NCI-H2227 (cell line): ENCODE measurements around the gene USP27X.

Experiments used
- DNase-seq: peaks from one replicate; lab custom pipeline; 2025; ENCODE audit not compliant: unreplicated experiment; lab: John Stamatoyannopoulos, UW

The USP27X gene

DNA sequence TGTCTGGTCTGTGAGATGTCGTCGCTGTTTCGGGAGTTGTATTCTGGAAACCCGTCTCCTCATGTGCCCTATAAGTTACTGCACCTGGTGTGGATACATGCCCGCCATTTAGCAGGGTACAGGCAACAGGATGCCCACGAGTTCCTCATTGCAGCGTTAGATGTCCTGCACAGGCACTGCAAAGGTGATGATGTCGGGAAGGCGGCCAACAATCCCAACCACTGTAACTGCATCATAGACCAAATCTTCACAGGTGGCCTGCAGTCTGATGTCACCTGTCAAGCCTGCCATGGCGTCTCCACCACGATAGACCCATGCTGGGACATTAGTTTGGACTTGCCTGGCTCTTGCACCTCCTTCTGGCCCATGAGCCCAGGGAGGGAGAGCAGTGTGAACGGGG, 1.4 kb downstream of the USP27X start:
- DNase-seq: no peak

DNA sequence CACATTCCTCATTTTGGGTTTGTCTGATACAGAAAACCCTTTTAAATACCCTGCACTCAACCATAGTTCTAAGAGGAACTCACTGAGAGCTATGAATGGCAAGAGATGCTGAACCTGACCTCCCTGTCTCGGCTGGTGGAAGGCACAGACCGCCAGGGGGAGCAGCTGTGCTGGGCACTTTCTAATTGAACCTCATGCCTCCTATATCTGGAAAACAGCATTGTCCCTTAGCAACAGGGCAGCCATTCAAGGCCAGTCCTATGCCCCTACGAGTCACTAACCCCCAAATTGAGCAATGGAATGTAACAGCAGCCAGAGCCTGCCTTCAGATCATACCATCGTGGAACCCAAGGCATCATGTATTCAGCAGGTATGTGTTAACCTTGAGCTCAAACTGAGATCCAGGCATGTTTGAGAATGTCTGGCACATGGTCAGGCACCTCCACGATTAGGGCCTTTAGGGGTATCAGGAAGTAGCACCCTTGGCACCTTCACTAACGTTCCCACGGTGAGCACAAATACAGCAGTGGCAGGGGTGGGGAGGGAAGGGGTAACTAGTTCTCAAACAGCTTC, 5.1 kb downstream of the USP27X start:
- peak; percentile 84 for DNase-seq

- no peak for DNase-seq
Measured at GRCh38 chrX:49892542-49892941, 13.3 kb downstream of the USP27X start.

DNA sequence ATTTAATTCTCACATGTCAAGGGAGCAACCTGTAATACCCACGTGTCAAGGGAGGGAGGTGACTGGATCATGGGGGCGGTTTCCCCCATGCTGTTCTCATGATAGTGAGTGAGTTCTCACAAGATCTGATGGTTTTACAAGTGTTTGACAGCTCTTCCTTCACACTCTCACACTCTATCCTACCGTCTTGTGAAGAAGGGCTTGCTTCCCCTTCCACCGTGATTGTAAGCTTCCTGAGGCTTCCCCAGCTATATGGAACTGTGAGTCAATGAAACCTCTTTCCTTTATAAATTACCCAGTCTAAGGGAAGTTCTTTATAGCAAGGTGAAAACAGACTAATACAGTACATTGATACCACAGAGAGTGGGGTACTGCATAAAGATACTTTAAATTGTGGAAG, 17.7 kb downstream of the USP27X start:
- no peak for DNase-seq

DNA sequence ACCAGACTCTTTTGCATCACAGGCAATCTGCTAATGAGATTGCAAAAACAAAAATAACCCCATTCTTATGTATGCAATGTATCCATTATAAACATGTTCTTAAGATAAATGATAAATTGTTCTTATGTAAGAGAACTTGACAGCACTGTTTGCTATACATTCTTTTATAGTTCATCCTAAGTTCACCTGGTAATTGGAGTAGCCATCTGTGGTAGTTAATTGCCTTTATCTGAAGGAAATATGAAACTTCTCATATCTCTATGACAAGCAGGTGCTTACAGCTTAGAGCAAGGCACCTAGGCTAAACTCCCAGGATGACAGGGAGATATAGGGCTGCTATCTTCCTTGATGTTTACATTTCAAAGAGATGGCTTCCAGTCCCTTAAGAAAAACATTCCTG, 21.8 kb downstream of the USP27X start:
- no peak for DNase-seq

DNA sequence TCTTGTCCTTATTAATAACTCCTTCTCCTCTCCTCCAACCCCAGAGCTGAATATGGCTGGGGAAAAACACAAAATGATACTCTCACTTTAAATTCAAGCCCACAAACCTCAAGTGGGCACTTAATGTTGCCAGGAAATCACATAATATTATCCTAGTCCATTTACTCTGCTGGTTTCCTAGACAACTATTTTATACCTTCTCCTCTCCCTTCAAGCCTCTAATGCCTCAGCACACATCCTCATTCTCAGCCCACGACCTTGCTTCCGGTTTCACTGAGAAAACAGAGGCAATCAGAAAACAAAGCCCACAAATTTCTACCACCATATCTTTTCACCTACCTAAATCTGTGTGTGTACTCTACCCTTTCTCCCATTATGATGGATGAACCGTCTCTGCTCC, 31.1 kb downstream of the USP27X start:
- peak; percentile 84 for DNase-seq

DNA sequence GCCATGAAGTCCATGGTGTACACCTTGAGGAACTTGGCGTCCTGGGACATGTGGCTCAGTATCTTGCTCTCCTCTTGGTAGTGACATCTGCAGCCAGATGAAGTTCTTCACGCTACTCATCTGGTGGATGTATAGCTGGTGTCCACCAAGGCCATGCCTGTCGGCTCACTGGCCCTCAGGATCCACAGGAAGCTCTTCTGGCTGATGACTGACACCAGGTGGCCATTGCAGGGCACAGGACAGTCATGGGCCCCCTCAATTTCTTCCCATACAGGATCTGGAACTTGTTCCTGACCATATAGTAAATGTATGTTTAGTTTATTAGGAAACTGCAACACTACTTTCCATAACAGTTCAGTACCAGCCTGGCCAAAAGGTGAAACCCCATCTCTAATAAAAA, 32.8 kb downstream of the USP27X start:
- no peak for DNase-seq

GRCh38 chrX:49912861-49913260, 33.6 kb downstream of the USP27X start:
- no peak for DNase-seq

DNA sequence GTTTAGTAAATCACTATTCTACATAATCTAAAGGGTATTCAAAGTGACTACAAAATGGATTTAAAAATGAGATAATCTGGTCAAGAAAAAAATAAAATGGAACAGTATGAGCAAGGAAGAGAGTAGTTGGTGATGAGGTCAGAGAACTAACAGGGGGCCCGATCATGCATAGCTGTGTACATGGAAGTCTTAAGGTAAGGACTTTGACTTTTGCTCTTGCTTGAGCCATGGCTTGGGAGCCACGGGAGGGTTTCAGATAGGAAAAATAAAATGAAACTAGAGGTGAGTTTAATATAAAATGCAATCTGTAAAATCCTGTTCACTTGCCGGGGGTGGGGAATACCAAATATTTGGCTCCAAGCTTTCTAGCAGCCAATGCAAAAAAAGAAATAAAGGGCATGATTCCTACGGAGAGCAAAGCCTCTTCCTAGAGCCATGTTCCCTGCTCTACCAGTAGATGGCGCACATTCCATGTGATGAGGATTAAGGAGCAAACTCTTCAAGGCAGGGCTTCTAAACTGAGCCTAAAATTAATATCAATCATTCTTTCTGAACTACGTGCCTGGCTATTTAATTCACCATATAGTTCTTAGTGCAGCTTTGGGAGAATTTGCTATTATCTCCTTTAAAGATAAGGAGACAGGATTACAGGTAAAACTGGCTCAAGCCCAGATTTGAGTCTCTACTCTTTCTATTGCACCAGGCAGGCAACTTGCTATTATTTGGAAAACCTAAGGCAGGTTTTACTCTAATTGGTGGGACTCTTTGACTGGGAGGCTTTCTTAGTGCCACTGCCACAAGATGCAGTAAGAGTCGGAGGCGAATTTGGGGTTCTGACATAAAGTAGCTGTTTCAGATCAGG, 36.3 kb downstream of the USP27X start:
- peak; percentile 78 for DNase-seq

DNA sequence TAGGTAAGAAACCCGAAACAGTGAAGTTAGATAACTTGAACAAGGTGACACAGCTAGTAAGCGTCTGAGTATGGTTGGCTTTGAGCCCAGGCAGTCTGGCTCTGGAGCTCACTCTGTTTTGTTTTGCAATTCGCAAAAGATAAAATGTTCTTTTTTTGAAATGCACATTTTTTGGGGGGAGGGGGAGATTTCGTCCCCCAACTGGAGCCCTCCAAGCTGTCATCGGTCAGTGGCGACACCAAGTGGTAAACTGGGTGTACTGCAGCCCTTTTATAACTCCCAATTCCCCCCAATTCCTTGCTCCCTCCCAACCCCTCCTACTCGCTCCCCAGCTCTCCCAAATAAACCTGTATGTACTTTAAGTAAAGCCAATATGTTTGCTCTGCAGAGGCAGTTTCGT, 40.3 kb downstream of the USP27X start:
- peak; percentile 64 for DNase-seq

DNA sequence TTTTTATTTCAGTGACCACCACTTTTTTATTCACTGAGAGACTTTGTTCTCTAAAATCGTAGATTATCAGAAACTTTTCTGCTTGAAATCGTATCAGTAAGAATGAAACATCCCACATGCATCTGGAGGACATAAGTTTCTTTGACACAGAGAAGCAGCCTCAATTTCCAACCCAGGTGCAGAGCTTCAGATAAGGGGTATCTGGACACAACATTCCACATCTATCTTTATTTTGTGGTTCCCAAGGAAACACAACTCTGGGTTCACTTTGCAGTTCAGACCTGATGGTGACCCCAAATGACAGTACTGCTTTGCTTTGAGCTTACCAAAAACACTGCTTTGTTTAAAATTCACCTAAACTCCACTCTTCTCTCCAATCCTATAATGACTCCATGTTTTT, 41.8 kb downstream of the USP27X start:
- DNase-seq: no peak

GRCh38 chrX:49922291-49923241, 43.3 kb downstream of the USP27X start, which contains the start of gene CLCN5:
Gene CLCN5 (plus strand): TSS chrX:49922596. CDS start chrX:49925299, 2,703 bp downstream.
- peak; percentile 99 for DNase-seq

GRCh38 chrX:49925176-49925575, 45.9 kb downstream of the USP27X start:
- no peak for DNase-seq

GRCh38 chrX:49930039-49930438, 50.8 kb downstream of the USP27X start:
- DNase-seq: no peak
